T-cell (primary cell): ENCODE measurements around the gene TLE1. TPM values are rescaled to one million over a fixed set of nuclear protein-coding genes. Genes with fewer than 3 reads are reported as not detected.

Experiments used
- ATAC-seq, 4 experiments: fragments of 200-7000 bp in 3 of 4; fragments of 150-1000 bp in 1 of 4; cut with Tn5 transposase; replicated peaks in 1 of 4; 1 replicate in 3 of 4; 2 replicates in 1 of 4; pipeline ENCODE4 v1.10.0; 2021; ENCODE audit warnings: moderate library complexity in 3 of 4, mild to moderate bottlenecking in 2 of 4, moderate number of reproducible peaks in 1 of 4
- CTCF ChIA-PET, 2 donors: fragments of 300-600 bp; sonication (Branson Sonifier 250); formaldehyde crosslinking; loops; one replicate each; lab custom pipeline; 2022; ENCODE audit warnings: antibody characterized with exemption in 2 of 2; lab: Charles Lee
- POLR2A ChIA-PET, 2 donors: fragments of 300-600 bp; sonication (Branson Sonifier 250); formaldehyde crosslinking; loops; one replicate each; lab custom pipeline; 2022; ENCODE audit warnings: antibody characterized with exemption in 2 of 2; lab: Charles Lee
- DNase-seq, 35 experiments: peaks; one replicate each; pipeline versions ENCODE4 v3.0.0 to v3.0.0-alpha.2; 2013 to 2023
- H3K27ac ChIP-seq: one replicate; pipeline ENCODE4 v1.5.1; 2013; ENCODE audit warnings: low read length
- H3K27me3 ChIP-seq, 2 experiments: replicated peaks in 1 of 2; 1 replicate in 1 of 2; 2 replicates in 1 of 2; pipeline versions ENCODE4 v1.6.1 to v1.7.0; 2013; ENCODE audit warnings: low read length in 1 of 2, mixed read lengths in 1 of 2; ENCODE audit not compliant: control insufficient read depth in 2 of 2, insufficient read depth in 2 of 2; ENCODE audit errors: extremely low read depth in 1 of 2
- H3K36me3 ChIP-seq, 2 donors: 1 replicate in 1 of 2; 2 replicates in 1 of 2; pipeline versions ENCODE4 v1.6.1 to v1.7.0; 2013; ENCODE audit warnings: low read length in 1 of 2; ENCODE audit not compliant: control insufficient read depth in 2 of 2, insufficient read depth in 1 of 2; ENCODE audit errors: extremely low read depth in 1 of 2
- H3K4me1 ChIP-seq, 2 experiments: 1 replicate in 1 of 2; 2 replicates in 1 of 2; pipeline versions ENCODE4 v1.6.1 to v1.7.0; 2013; ENCODE audit warnings: low read length in 2 of 2, mixed read lengths in 1 of 2; ENCODE audit not compliant: insufficient read depth in 2 of 2, control insufficient read depth in 1 of 2; ENCODE audit errors: extremely low read depth in 1 of 2
- H3K4me3 ChIP-seq, 2 donors: 1 replicate in 1 of 2; 2 replicates in 1 of 2; pipeline versions ENCODE4 v1.5.1 to v1.7.0; 2013; ENCODE audit warnings: mild to moderate bottlenecking in 2 of 2, low read length in 1 of 2, moderate library complexity in 1 of 2; ENCODE audit not compliant: control insufficient read depth in 1 of 2; ENCODE audit errors: extremely low read depth in 1 of 2
- H3K9me3 ChIP-seq: 2 replicates; pipeline ENCODE4 v1.7.0; 2013
- H3K27ac Mint-ChIP-seq, 2 donors: one replicate each; pipeline ENCODE4 v1.8.0; 2020 to 2021; ENCODE audit warnings: mild to moderate bottlenecking in 2 of 2, mixed read lengths in 2 of 2
- H3K27me3 Mint-ChIP-seq, 2 donors: one replicate each; pipeline ENCODE4 v1.8.0; 2021 to 2022; ENCODE audit warnings: mixed read lengths in 2 of 2
- H3K36me3 Mint-ChIP-seq: one replicate; pipeline ENCODE4 v1.8.0; 2021; ENCODE audit warnings: mixed read lengths
- H3K4me1 Mint-ChIP-seq, 3 donors: one replicate each; pipeline ENCODE4 v1.8.0; 2020 to 2022; ENCODE audit warnings: mixed read lengths in 3 of 3, mild to moderate bottlenecking in 1 of 3
- H3K4me3 Mint-ChIP-seq, 3 donors: one replicate each; pipeline ENCODE4 v1.8.0; 2020 to 2022; ENCODE audit warnings: mild to moderate bottlenecking in 3 of 3, mixed read lengths in 3 of 3, moderate library complexity in 3 of 3
- H3K9me3 Mint-ChIP-seq, 3 donors: one replicate each; pipeline ENCODE4 v1.8.0; 2020 to 2022; ENCODE audit warnings: mixed read lengths in 3 of 3
- WGBS: methylation state at CpG from one replicate; pipeline ENCODE4 v1.1.5; 2013; ENCODE audit warnings: missing lambda C conversion rate; ENCODE audit not compliant: insufficient coverage; 5-methylcytosine and 5-hydroxymethylcytosine counted together
- total RNA-seq, 35 experiments: library from RNA in 6 of 35; stranded (reverse) in 6 of 35; fragments of 120-200 nt in 1 of 35; gene quantifications; one replicate each; pipeline versions ENCODE4 v1.2.1 to v1.2.4 and lab custom pipeline; 2013 to 2026

TLE1 gene
- total RNA-seq, 5 donors from 2014 or later (not counting 1 experiment from before 2014, with no cell fraction given): 1.3 to 3.5 (median 2.8) TPM

DNA sequence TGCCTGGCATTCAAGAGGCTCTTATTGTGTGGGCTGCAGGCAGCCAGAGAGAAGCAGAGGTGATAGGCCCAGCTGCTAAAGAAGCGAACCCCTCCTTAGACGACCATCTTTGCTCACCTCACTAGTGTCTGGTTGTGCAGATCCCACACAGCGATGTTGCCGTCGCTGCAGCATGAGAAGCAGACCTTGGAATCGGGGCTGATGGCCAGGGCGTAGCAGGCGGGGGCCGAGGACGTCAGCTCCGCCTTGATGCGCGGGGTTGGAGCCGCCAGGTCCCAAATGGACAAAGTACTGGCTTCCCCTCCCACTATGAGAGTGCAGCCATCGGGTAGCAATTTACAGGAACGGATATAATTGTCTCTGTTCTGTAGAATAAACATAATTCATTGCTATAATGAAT is 98.7 kb downstream of the TLE1 start:
- Mint-ChIP-seq H3K36me3 (no peaks in the 10 kb centered on the region), H3K27ac (no peak overlapping the region), H3K4me1 (no peaks in the 10 kb centered on the region), H3K4me3 (no peak overlapping the region), H3K27me3 (peaks cover 0 to 5% of the 10 kb centered on the region in 2 donors), H3K9me3 (no peaks in the 10 kb centered on the region)
- Histone ChIP-seq H3K36me3 (no peaks in the 10 kb centered on the region), H3K4me1 (no peaks in the 10 kb centered on the region), H3K4me3 (no peak overlapping the region), H3K9me3 (no peaks in the 10 kb centered on the region), H3K27me3 (no peaks in the 10 kb centered on the region), H3K27ac (no peak overlapping the region)
- ChIA-PET CTCF (no interaction called here), POLR2A (interaction anchor here in 1 of 2 donors (0.5 kb wide), 1 partner anchor 48 kb away, joined by 4 read pairs; no protein-coding TSS in a partner anchor)
- ATAC-seq (no peak), DNase-seq (no peak)
- WGBS: 88% methylated on average over 6 of the region's 16 CpGs

DNA sequence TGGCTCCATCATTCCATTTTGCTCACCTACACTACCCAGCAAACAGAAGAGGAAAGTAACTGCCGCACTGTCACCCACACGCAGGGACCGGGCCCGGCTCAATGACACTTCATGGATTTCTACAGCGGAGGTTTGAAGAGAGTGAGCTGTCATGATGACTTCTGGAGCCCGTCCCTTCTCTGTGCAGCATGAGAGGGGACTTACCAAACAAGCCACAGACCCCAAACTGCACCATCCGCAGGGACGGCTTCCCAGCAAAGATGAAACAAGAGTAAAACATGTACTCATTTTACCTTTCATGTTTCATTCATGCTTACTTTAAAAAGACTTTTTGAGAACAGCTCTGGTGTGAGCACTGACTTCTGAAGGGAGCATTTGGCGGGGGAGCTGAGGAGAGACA is 99.5 kb downstream of the TLE1 start:
- 55% methylated on average over 2 of the region's 9 CpGs for WGBS
- Histone ChIP-seq H3K27ac (no peak overlapping the region), H3K36me3 (no peaks in the 10 kb centered on the region), H3K27me3 (no peaks in the 10 kb centered on the region), H3K4me3 (no peak overlapping the region), H3K4me1 (no peaks in the 10 kb centered on the region), H3K9me3 (no peaks in the 10 kb centered on the region)
- Mint-ChIP-seq H3K4me3 (no peak overlapping the region), H3K36me3 (no peaks in the 10 kb centered on the region), H3K27ac (no peak overlapping the region), H3K9me3 (no peaks in the 10 kb centered on the region), H3K4me1 (no peaks in the 10 kb centered on the region), H3K27me3 (peaks cover 0 to 5% of the 10 kb centered on the region in 2 donors)
- POLR2A ChIA-PET: no interaction called here
- ATAC-seq: no peak
- DNase-seq: no peak
- CTCF ChIA-PET: no interaction called here

DNA sequence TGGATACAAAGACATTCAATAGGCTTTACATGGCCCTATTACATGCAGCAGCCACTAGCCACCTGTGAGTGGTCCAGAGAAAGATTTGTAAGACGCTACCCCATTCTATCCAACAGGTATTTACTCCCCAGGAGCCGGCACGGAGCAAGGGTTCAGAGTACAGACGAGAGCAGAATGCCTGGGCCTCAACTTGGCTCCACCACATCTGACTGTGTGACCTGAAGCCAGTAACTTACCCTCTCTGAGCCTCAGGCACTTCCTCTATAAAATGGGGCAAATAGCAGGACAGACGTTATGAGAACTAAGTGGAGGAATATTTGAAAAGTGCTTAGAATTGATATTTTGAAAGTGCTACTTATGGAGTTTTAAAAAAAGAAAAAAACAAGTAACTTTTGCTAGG is 100.0 kb downstream of the TLE1 start:
- H3K9me3 Mint-ChIP-seq: no peaks in the 10 kb centered on the region
- no peak overlapping the region for H3K4me3 Mint-ChIP-seq
- ATAC-seq: no peak
- H3K27me3 Mint-ChIP-seq: peaks cover 0 to 5% of the 10 kb centered on the region in 2 donors
- H3K27ac Mint-ChIP-seq: no peak overlapping the region
- Histone ChIP-seq H3K27ac (no peak overlapping the region), H3K4me1 (no peaks in the 10 kb centered on the region), H3K27me3 (no peaks in the 10 kb centered on the region), H3K4me3 (no peak overlapping the region), H3K9me3 (no peaks in the 10 kb centered on the region), H3K36me3 (no peaks in the 10 kb centered on the region)
- no peak for DNase-seq
- no peaks in the 10 kb centered on the region for H3K4me1 Mint-ChIP-seq
- WGBS: 60% methylated on average over 1 of the region's 5 CpGs
- ChIA-PET CTCF (no interaction called here), POLR2A (no interaction called here)
- no peaks in the 10 kb centered on the region for H3K36me3 Mint-ChIP-seq

DNA sequence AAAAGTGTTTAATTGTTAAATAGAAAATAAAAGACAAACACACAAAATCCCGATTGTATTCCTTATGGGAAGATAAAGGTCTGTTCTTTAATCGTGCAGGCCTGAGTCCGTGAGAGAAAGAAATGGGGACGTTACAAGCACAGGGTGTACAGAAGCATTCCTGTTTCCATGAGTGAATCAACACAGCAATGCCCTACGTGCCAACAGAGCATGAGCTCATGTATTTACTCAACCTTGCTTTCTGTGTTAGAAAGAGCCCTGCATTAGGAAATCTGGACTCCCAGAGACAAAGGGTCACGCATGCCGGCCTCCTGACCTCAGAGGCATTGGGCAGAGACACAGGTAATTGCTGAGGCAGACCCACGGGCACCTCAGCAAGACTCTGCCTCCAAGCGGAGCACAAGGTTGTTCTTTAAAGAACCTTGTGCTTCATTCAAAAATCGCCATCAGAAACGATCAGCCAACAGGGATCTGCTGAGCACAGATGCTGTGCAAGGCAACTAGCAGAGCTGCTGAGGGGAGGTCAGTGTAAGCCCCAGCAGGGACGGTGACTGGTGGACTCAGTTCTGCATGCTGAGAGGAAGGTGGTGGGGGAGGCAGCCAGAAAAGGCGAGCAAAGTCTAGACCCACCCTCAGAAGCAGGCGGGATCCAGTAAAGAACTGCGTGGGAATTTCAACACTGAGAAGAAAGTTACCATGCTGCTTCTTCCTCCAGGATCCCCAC is 101.0 kb downstream of the TLE1 start:
- ChIA-PET CTCF (no interaction called here), POLR2A (no interaction called here)
- Histone ChIP-seq H3K4me1 (no peaks in the 10 kb centered on the region), H3K4me3 (no peak overlapping the region), H3K27me3 (no peaks in the 10 kb centered on the region), H3K36me3 (no peaks in the 10 kb centered on the region), H3K27ac (no peak overlapping the region), H3K9me3 (no peaks in the 10 kb centered on the region)
- ATAC-seq (no peak), DNase-seq (no peak)
- Mint-ChIP-seq H3K27ac (no peak overlapping the region), H3K9me3 (no peaks in the 10 kb centered on the region), H3K36me3 (no peaks in the 10 kb centered on the region), H3K4me1 (no peaks in the 10 kb centered on the region), H3K4me3 (no peak overlapping the region), H3K27me3 (no peaks in the 10 kb centered on the region)
- 85% methylated on average over 10 of the region's 15 CpGs for WGBS

DNA sequence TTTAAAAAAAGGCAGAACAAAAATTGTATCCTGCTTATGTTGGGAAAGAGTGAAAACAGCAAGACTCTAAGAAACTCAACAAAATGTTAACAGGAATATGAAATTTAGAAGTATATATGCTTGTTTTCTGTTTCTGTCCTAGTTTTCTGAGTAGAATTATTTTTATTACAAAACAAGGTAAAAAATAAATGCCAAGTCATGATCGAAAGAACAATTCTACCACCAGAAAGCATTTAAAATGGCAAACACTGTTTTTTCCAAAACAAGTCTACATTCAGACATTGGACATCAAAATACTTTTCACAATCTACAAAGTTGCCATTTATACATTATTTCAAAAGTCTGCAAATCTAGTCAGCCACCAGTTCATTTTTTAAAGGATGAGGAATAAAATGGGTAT is 102.6 kb downstream of the TLE1 start:
- H3K4me1 ChIP-seq: no peaks in the 10 kb centered on the region
- DNase-seq: no peak
- H3K36me3 ChIP-seq: no peaks in the 10 kb centered on the region
- 67% methylated on average over 1 of the region's 1 CpG for WGBS
- Mint-ChIP-seq H3K4me3 (no peak overlapping the region), H3K27ac (no peak overlapping the region), H3K4me1 (no peaks in the 10 kb centered on the region), H3K9me3 (no peaks in the 10 kb centered on the region), H3K27me3 (no peaks in the 10 kb centered on the region), H3K36me3 (no peaks in the 10 kb centered on the region)
- CTCF ChIA-PET: no interaction called here
- POLR2A ChIA-PET: no interaction called here
- no peaks in the 10 kb centered on the region for H3K9me3 ChIP-seq
- H3K4me3 ChIP-seq: no peak overlapping the region
- H3K27me3 ChIP-seq: no peaks in the 10 kb centered on the region
- ATAC-seq: no peak
- no peak overlapping the region for H3K27ac ChIP-seq

DNA sequence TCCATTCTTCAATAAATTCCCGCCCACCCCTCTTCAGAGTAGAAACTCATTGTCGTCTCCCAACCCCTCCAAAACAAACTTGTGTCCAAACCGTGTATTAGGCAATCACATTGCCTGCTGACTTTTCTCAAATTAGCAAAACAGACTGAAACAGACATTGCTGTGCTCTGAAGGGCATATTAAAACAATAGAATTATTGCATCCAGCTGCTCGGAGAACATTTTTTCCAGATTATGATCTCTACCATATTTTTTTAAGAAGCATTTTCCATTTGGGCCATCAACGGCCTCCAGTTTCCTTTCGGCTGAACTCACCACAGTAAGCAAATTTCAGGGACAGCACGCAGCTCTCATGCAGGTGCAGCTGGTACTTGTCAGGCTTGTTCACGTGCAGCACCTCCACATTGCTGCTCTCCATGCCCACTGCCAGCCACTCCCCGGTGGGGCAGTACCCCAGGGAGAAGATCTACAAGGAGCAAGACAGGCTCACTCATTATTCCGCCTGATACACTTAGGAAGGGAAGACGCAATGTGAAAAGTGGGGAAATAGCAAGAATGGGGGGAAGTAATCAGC is 104.1 kb downstream of the TLE1 start:
- DNase-seq (no peak), ATAC-seq (no peak)
- ChIA-PET POLR2A (no interaction called here), CTCF (no interaction called here)
- Histone ChIP-seq H3K27me3 (no peaks in the 10 kb centered on the region), H3K4me1 (no peaks in the 10 kb centered on the region), H3K4me3 (no peak overlapping the region), H3K36me3 (no peaks in the 10 kb centered on the region), H3K9me3 (no peaks in the 10 kb centered on the region), H3K27ac (no peak overlapping the region)
- 87% methylated on average over 11 of the region's 11 CpGs for WGBS
- Mint-ChIP-seq H3K4me1 (no peaks in the 10 kb centered on the region), H3K9me3 (no peaks in the 10 kb centered on the region), H3K36me3 (no peaks in the 10 kb centered on the region), H3K27me3 (no peaks in the 10 kb centered on the region), H3K4me3 (no peak overlapping the region), H3K27ac (no peak overlapping the region)
